ENCODE data around the gene KLK1. TPM values are rescaled to one million over a fixed set of nuclear protein-coding genes. Genes with fewer than 3 reads are reported as not detected.

Gene KLK1
- total and polyA plus RNA-seq, 2 of the 13 experiments (the other 11 are each of a cell fraction or from before 2014, with no cell fraction given) = not detected

- no peak for TF ChIP-seq TMF1 (CRISPR knock-in tag; IDR thresholded peaks at IDR 0.05; ENCODE audit: low read depth)
- peak; percentile 19 for TF ChIP-seq HNRNPLL (IDR thresholded peaks at IDR 0.05; ENCODE audit: low read depth, low read length, poor library complexity, severe bottlenecking)
- no peak for TF ChIP-seq AKNA (CRISPR knock-in tag; IDR thresholded peaks at IDR 0.05; ENCODE audit: borderline replicate concordance)
- TF ChIP-seq PTBP1 (IDR thresholded peaks at IDR 0.05; ENCODE audit: low read depth, low read length, poor library complexity, severe bottlenecking) = peak; percentile 22
- no peak for TF ChIP-seq ZBTB44 (CRISPR knock-in tag; IDR thresholded peaks at IDR 0.05)
- no peak for TF ChIP-seq HNRNPL (IDR thresholded peaks at IDR 0.05; ENCODE audit: low read depth, low read length)
- TF ChIP-seq SP5 (CRISPR knock-in tag; IDR thresholded peaks at IDR 0.05; ENCODE audit: borderline replicate concordance, low read depth) = no peak
- peak; percentile 49; the same call in 1 of the 2 replicates for TF ChIP-seq MAX (IDR thresholded peaks at IDR 0.05)
- TF ChIP-seq TSC22D2 (CRISPR knock-in tag; IDR thresholded peaks at IDR 0.05; ENCODE audit: borderline replicate concordance) = no peak
- TF ChIP-seq EEA1 (CRISPR knock-in tag; IDR thresholded peaks at IDR 0.05; ENCODE audit: borderline replicate concordance) = no peak
- peak; percentile 55 for TF ChIP-seq SRSF1 (optimal IDR thresholded peaks at IDR 0.05; ENCODE audit: low read depth, low read length)
- TF ChIP-seq CHCHD3 (CRISPR knock-in tag; IDR thresholded peaks at IDR 0.05) = 0 out of 2 replicates have a peak, but pooled peaks have one; percentile 52
- TF ChIP-seq ZNF326 (CRISPR knock-in tag; IDR thresholded peaks at IDR 0.05; ENCODE audit: borderline replicate concordance) = 0 out of 2 replicates have a peak, but pooled peaks have one; percentile 34
- TF ChIP-seq ZNF292 (CRISPR knock-in tag; IDR thresholded peaks at IDR 0.05; ENCODE audit: borderline replicate concordance, low read depth) = no peak
- no peak for TF ChIP-seq ZSCAN30 (CRISPR knock-in tag; IDR thresholded peaks at IDR 0.05)
- no peak for TF ChIP-seq GABPA (IDR thresholded peaks at IDR 0.05; ENCODE audit: low read depth, low read length)
- TF ChIP-seq GABPA (CRISPR knock-in tag; IDR thresholded peaks at IDR 0.05; ENCODE audit: low read depth) = no peak
- TF ChIP-seq ZNF556 (CRISPR knock-in tag; IDR thresholded peaks at IDR 0.05; ENCODE audit: borderline replicate concordance) = no peak
- no peak for TF ChIP-seq PRDM10 (CRISPR knock-in tag; IDR thresholded peaks at IDR 0.05; ENCODE audit: low read depth)
These were observed 29.3 kb downstream of the KLK1 start (continued) for GRCh38 chr19:50794074-50794875.

Data from HepG2 (cell line).